GM23248 (cell line): ENCODE measurements around the gene RIT2.

Experiments
- EZH2 ChIP-seq: fragments of 200-600 bp; sonication (generic); IDR thresholded peaks from 2 replicates; pipeline ENCODE4 v1.6.1; 2018; ENCODE audit warnings: antibody characterized with exemption, mild to moderate bottlenecking; ENCODE audit not compliant: insufficient read depth, poor library complexity, severe bottlenecking
- EZH2phosphoT487 ChIP-seq: fragments of 200-600 bp; sonication (generic); IDR thresholded peaks from 2 replicates; pipeline ENCODE4 v1.6.1; 2018; ENCODE audit warnings: antibody characterized with exemption, moderate library complexity, mild to moderate bottlenecking, low read depth; ENCODE audit not compliant: insufficient read depth

GRCh38 chr18:43012951-43013350, 102.5 kb downstream of the RIT2 start:
- no peak for TF ChIP-seq EZH2
- TF ChIP-seq EZH2phosphoT487 = no peak
